RWPE2 (cell line): ENCODE results near the gene PCDH7.

ENCODE experiments used
- ATAC-seq: fragments of 200-7000 bp; cut with Tn5 transposase; 3 replicates; pipeline ENCODE4 v1.9.1; 2021; ENCODE audit warnings: low read depth
- DNase-seq: peaks from one replicate; pipeline ENCODE4 v3.0.0-alpha.2; 2020; ENCODE audit warnings: low spot score
- H3K27ac ChIP-seq: fragments of 450-650 bp; 2 replicates; pipeline ENCODE4 v1.5.1; 2017; ENCODE audit warnings: mild to moderate bottlenecking; ENCODE audit not compliant: poor library complexity, severe bottlenecking
- H3K27me3 ChIP-seq: fragments of 250-450 bp; sonication (Bioruptor Pico); 2 replicates; pipeline ENCODE4 v1.5.1; 2021; ENCODE audit warnings: mild to moderate bottlenecking, moderate library complexity; ENCODE audit not compliant: insufficient read depth, poor library complexity, severe bottlenecking
- H3K36me3 ChIP-seq: fragments of 250-450 bp; sonication (Bioruptor Pico); 2 replicates; pipeline ENCODE4 v1.5.1; 2020; ENCODE audit warnings: low read depth, mild to moderate bottlenecking, moderate library complexity
- H3K4me1 ChIP-seq: fragments of 250-450 bp; sonication (Bioruptor Pico); 2 replicates; pipeline ENCODE4 v1.5.1; 2021; ENCODE audit warnings: mild to moderate bottlenecking, moderate library complexity; ENCODE audit not compliant: insufficient read depth, poor library complexity, severe bottlenecking
- H3K4me3 ChIP-seq: fragments of 250-450 bp; sonication (Bioruptor Pico); 2 replicates; pipeline ENCODE4 v1.5.1; 2021; ENCODE audit warnings: mild to moderate bottlenecking, moderate library complexity; ENCODE audit not compliant: severe bottlenecking
- H3K9me3 ChIP-seq: fragments of 250-450 bp; sonication (Bioruptor Pico); 2 replicates; pipeline ENCODE4 v1.5.1; 2021; ENCODE audit warnings: mild to moderate bottlenecking, moderate library complexity; ENCODE audit not compliant: severe bottlenecking
- CTCF ChIP-seq: fragments of 450-650 bp; IDR thresholded peaks from one replicate; pipeline ENCODE4 v1.5.1; 2017; ENCODE audit warnings: mild to moderate bottlenecking, moderate library complexity; ENCODE audit not compliant: poor library complexity, severe bottlenecking

The PCDH7 gene

GRCh38 chr4:30722092-30722358 lies 1.9 kb downstream of the PCDH7 start:
- H3K9me3 ChIP-seq, result no peaks in the 10 kb centered on the region
- H3K27ac ChIP-seq, result no peak overlapping the region
- peak; percentile 59 for TF ChIP-seq CTCF
- H3K36me3 ChIP-seq, result no peaks in the 10 kb centered on the region
- H3K4me1 ChIP-seq, result peaks cover 22% of the 10 kb centered on the region
- DNase-seq (no peak), ATAC-seq (no peak)
- peak overlapping the region; percentile 39 for H3K4me3 ChIP-seq
- no peaks in the 10 kb centered on the region for H3K27me3 ChIP-seq

GRCh38 chr4:30722359-30723200 lies 2.4 kb downstream of the PCDH7 start:
- H3K36me3 ChIP-seq, result no peaks in the 10 kb centered on the region
- peak overlapping the region; percentile 39 for H3K4me3 ChIP-seq
- no peaks in the 10 kb centered on the region for H3K27me3 ChIP-seq
- no peak for DNase-seq
- TF ChIP-seq CTCF, result no peak
- ATAC-seq, result no peak
- H3K4me1 ChIP-seq, result peaks cover 27% of the 10 kb centered on the region
- no peak overlapping the region for H3K27ac ChIP-seq
- H3K9me3 ChIP-seq, result no peaks in the 10 kb centered on the region

GRCh38 chr4:30723201-30723955 lies 3.2 kb downstream of the PCDH7 start:
- no peaks in the 10 kb centered on the region for H3K9me3 ChIP-seq
- peak overlapping the region; percentile 39 for H3K4me3 ChIP-seq
- H3K36me3 ChIP-seq, result no peaks in the 10 kb centered on the region
- no peak for TF ChIP-seq CTCF
- no peaks in the 10 kb centered on the region for H3K27me3 ChIP-seq
- DNase-seq, result no peak
- no peak for ATAC-seq
- peaks cover 29% of the 10 kb centered on the region for H3K4me1 ChIP-seq
- no peak overlapping the region for H3K27ac ChIP-seq

GRCh38 chr4:30724247-30724646 lies 4.1 kb downstream of the PCDH7 start:
- DNase-seq, result no peak
- no peaks in the 10 kb centered on the region for H3K27me3 ChIP-seq
- ATAC-seq, result no peak
- H3K4me3 ChIP-seq, result peak overlapping the region; percentile 13
- no peak for TF ChIP-seq CTCF
- H3K9me3 ChIP-seq, result no peaks in the 10 kb centered on the region
- H3K27ac ChIP-seq, result no peak overlapping the region
- no peaks in the 10 kb centered on the region for H3K36me3 ChIP-seq
- H3K4me1 ChIP-seq, result peaks cover 24% of the 10 kb centered on the region

- no peaks in the 10 kb centered on the region for H3K27me3 ChIP-seq
- no peak for TF ChIP-seq CTCF
- DNase-seq (no peak), ATAC-seq (no peak)
- H3K9me3 ChIP-seq, result no peaks in the 10 kb centered on the region
- peaks cover 24% of the 10 kb centered on the region for H3K4me1 ChIP-seq
- H3K36me3 ChIP-seq, result no peaks in the 10 kb centered on the region
- H3K27ac ChIP-seq, result no peak overlapping the region
- H3K4me3 ChIP-seq, result peak overlapping the region; percentile 13
Measured at GRCh38 chr4:30725562-30725961, 5.4 kb downstream of the PCDH7 start.
